GM18502 (cell line): Measurements from ENCODE around the gene NECTIN3.

Source experiments
- ATAC-seq: cut with Tn5 transposase; IDR thresholded peaks from one replicate; pipeline ENCODE4 v1.9.1; 2021; ENCODE audit warnings: mild to moderate bottlenecking; ENCODE audit not compliant: unreplicated experiment, poor library complexity

Gene NECTIN3

GRCh38 chr3:111071257-111072030 lies at the start of gene NECTIN3:
NECTIN3 (plus strand) TSS chr3:111071816; CDS start chr3:111072018, 202 bp downstream.
- peak; percentile 90 for ATAC-seq

- ATAC-seq: no peak
Observed at GRCh38 chr3:111027868-111028267, 43.7 kb upstream of the NECTIN3 start.

- ATAC-seq: no peak
Observed at GRCh38 chr3:111031538-111031937, 40.1 kb upstream of the NECTIN3 start.

GRCh38 chr3:111032677-111033076 lies 38.9 kb upstream of the NECTIN3 start:
- no peak for ATAC-seq

- ATAC-seq: no peak
Observed at GRCh38 chr3:111033470-111034050, 38.1 kb upstream of the NECTIN3 start.

GRCh38 chr3:111035316-111035715 lies 36.3 kb upstream of the NECTIN3 start:
- ATAC-seq: no peak

GRCh38 chr3:111035902-111036301 lies 35.7 kb upstream of the NECTIN3 start:
- ATAC-seq: no peak

GRCh38 chr3:111040959-111041358 lies 30.7 kb upstream of the NECTIN3 start:
- no peak for ATAC-seq

GRCh38 chr3:111045564-111045963 lies 26.1 kb upstream of the NECTIN3 start:
- ATAC-seq: no peak

- ATAC-seq: no peak
Observed at GRCh38 chr3:111047042-111047441, 24.6 kb upstream of the NECTIN3 start.

GRCh38 chr3:111047812-111048435 lies 23.7 kb upstream of the NECTIN3 start:
- no peak for ATAC-seq

- ATAC-seq: no peak
Observed at GRCh38 chr3:111051354-111051753, 20.3 kb upstream of the NECTIN3 start.

- ATAC-seq: no peak
Observed at GRCh38 chr3:111068574-111068973, 3.0 kb upstream of the NECTIN3 start.

- ATAC-seq: no peak
Observed at GRCh38 chr3:111069974-111070771, 1.4 kb upstream of the NECTIN3 start.

- no peak for ATAC-seq
Observed at GRCh38 chr3:111070772-111071256, 802 bp upstream of the NECTIN3 start.

- ATAC-seq: peak; percentile 46
Observed at GRCh38 chr3:111072031-111072921, 660 bp downstream of the NECTIN3 start.

GRCh38 chr3:111073218-111073617 lies 1.6 kb downstream of the NECTIN3 start:
- no peak for ATAC-seq

GRCh38 chr3:111076732-111077131 lies 5.1 kb downstream of the NECTIN3 start:
- no peak for ATAC-seq

GRCh38 chr3:111077369-111077768 lies 5.8 kb downstream of the NECTIN3 start:
- no peak for ATAC-seq

GRCh38 chr3:111080413-111080812 lies 8.8 kb downstream of the NECTIN3 start:
- no peak for ATAC-seq
